Heart left ventricle (tissue), 16 donors: ENCODE data around the gene EEF2KMT. TPM values are rescaled to one million over a fixed set of nuclear protein-coding genes. Genes with fewer than 3 reads are reported as not detected.
"Not testable (repeated sequence)": the region's sequence is repeated elsewhere in the genome, so short reads cannot be mapped to it uniquely, and the experiment has no call there.

Experiments
- ATAC-seq, 4 donors: fragments of 200-7000 bp; cut with Tn5 transposase; one replicate each; pipeline ENCODE4 v1.9.1; 2020 to 2022; ENCODE audit warnings: moderate library complexity in 4 of 4, mild to moderate bottlenecking in 3 of 4, moderate number of reproducible peaks in 1 of 4
- DNase-seq, 5 donors: peaks; one replicate each; pipeline ENCODE4 v3.0.0-alpha.2; 2020
- H3K27ac ChIP-seq, 12 donors: fragments of 200-600 bp; sonication (generic) in 4 of 12; one replicate each; pipeline versions ENCODE4 v1.5.0 to v1.8.0; 2016 to 2022; ENCODE audit warnings: mild to moderate bottlenecking in 2 of 12
- H3K27me3 ChIP-seq, 9 donors: fragments of 200-600 bp; sonication (generic) in 2 of 9; one replicate each; pipeline versions ENCODE4 v1.5.1 to v1.8.0; 2016 to 2022; ENCODE audit warnings: mild to moderate bottlenecking in 3 of 9
- H3K36me3 ChIP-seq, 9 donors: fragments of 200-600 bp; sonication (generic) in 2 of 9; one replicate each; pipeline versions ENCODE4 v1.5.0 to v1.8.0; 2018 to 2022; ENCODE audit warnings: mild to moderate bottlenecking in 2 of 9
- H3K4me1 ChIP-seq, 12 donors: fragments of 200-600 bp; sonication (generic) in 4 of 12; one replicate each; pipeline versions ENCODE4 v1.5.0 to v1.8.0; 2016 to 2022; ENCODE audit warnings: mild to moderate bottlenecking in 3 of 12
- H3K4me3 ChIP-seq, 12 donors: fragments of 200-600 bp; sonication (generic) in 4 of 12; one replicate each; pipeline versions ENCODE4 v1.5.0 to v1.8.0; 2017 to 2022; ENCODE audit warnings: mild to moderate bottlenecking in 9 of 12, moderate library complexity in 4 of 12
- H3K9me3 ChIP-seq, 12 donors: fragments of 200-600 bp; sonication (generic) in 4 of 12; one replicate each; pipeline versions ENCODE4 v1.5.0 to v1.8.0; 2016 to 2022; ENCODE audit warnings: mild to moderate bottlenecking in 1 of 12
- CTCF ChIP-seq, 12 donors: fragments of 200-600 bp; sonication (generic) in 4 of 12; IDR thresholded peaks; one replicate each; pipeline versions ENCODE4 v1.5.0 to v1.8.0; 2018 to 2022; ENCODE audit warnings: antibody characterized with exemption in 12 of 12, mild to moderate bottlenecking in 5 of 12
- POLR2A ChIP-seq, 2 donors: fragments of 450-650 bp; IDR thresholded peaks; one replicate each; pipeline ENCODE4 v1.6.1; 2017; ENCODE audit warnings: antibody characterized with exemption in 2 of 2, mild to moderate bottlenecking in 2 of 2, moderate library complexity in 2 of 2
- WGBS, 4 donors: extraction: QIAGEN DNeasy Blood & Tissue Kit in 2 of 4; methylation state at CpG; one replicate each; pipeline versions ENCODE4 v1.1.5 to v1.1.7; 2013 to 2018; 5-methylcytosine and 5-hydroxymethylcytosine counted together
- intact Hi-C, 10 donors: fragments of 100-400 bp; cut with DNase I; formaldehyde crosslinking; loops; one replicate each; pipeline versions ENCODE4 v1.11.1 to v1.14.2; 2022
- long read RNA-seq, 3 donors: library from polyadenylated mRNA; unstranded; transcript quantifications; one replicate each; pipeline ENCODE4 v2.0.0, GENCODE V29; 2020 to 2021
- polyA plus RNA-seq, 2 donors: library from polyadenylated mRNA; stranded (reverse); fragments of 200-250 nt; gene quantifications; one replicate each; pipeline ENCODE4 v1.2.3, GENCODE V29; 2013
- total RNA-seq, 9 donors: library from RNA; depleted of rRNA in 2 of 9; stranded (reverse); fragments of >200 nt in 2 of 9; fragmentation: NEBNext Ultra II Directional in 3 of 9; extraction: Animal tissue kit (Norgen Biotek cat#: 25700) in 3 of 9; gene quantifications; one replicate each; pipeline versions ENCODE4 v1.1.0 to v1.2.4, GENCODE V29; 2016 to 2023
- donor health status: ischemic (EF 13 %, LVEDD 7.1; RV severe dilation, severe dysfunction).
- donor health status: healthy with polysubstance abuse.
- donor health status: DM: no; HTN: yes; CAD: no.
- donor health status: DM: no; HTN: no; CAD: no.
- donor health status: ischemic (EF 25% LVEDD 6.9; RV normal size, moderate dysfunction).
- donor health status: ischemic (EF 25% LVEDD 5.7; RV mildly dilated, moderate dysfunction).
- donor health status: healthy.
- donor health status: DM: yes; HTN: yes; CAD: no.
- donor health status: ischemic (EF 35%, LVEDD 5.7; RV mildly dilated, moderate dysfunction).
- donor health status: nonischemic (EF 11% LVEDD 7.7; RV severe dilation, severe dysfunction).
- donor health status: DM: yes; HTN: yes; CAD: no.
- donor health status: PGD.
- donor health status: ischemic (EF 29% LVEDD 5.4; RV normal size, mild dysfunction).
- donor health status: nonischemic (EF 23%, LVEDD 6.1; RV moderate dilation, normal function).

The EEF2KMT gene
- total RNA-seq (10 to 100 TPM in 1 of 9 donors, 1 to 10 TPM in 8; 6.2 to 10.8 (median 7.2) TPM), polyA plus RNA-seq (10 to 100 TPM in 1 of 2 donors, 1 to 10 TPM in 1; 3.2 to 11.6 TPM)
- long read RNA-seq, donor 1, transcript EEF2KMT-201 (8 exons, 2,390 nt): major isoform, 9 of 26 reads
- long read RNA-seq, donor 1, transcript EEF2KMT-202 (7 exons, 2,268 nt): minor isoform, 5 of 26 reads
- long read RNA-seq, donor 1, partial matches to known transcripts: 1 of 26 reads
- long read RNA-seq, donor 1, other reads (novel, unspliced or antisense): 11 of 26 reads
- long read RNA-seq, donor 2, transcript EEF2KMT-202 (7 exons, 2,268 nt): minor isoform, 24 of 101 reads
- long read RNA-seq, donor 2, transcript EEF2KMT-201 (8 exons, 2,390 nt): major isoform, 60 of 101 reads
- long read RNA-seq, donor 2, partial matches to known transcripts: 2 of 101 reads
- long read RNA-seq, donor 2, other reads (novel, unspliced or antisense): 13 of 101 reads
- long read RNA-seq, donor 3, transcript EEF2KMT-202 (7 exons, 2,268 nt): minor isoform, 6 of 24 reads
- long read RNA-seq, donor 3, transcript EEF2KMT-201 (8 exons, 2,390 nt): major isoform, 11 of 24 reads
- long read RNA-seq, donor 3, partial matches to known transcripts: 1 of 24 reads
- long read RNA-seq, donor 3, other reads (novel, unspliced or antisense): 6 of 24 reads

GRCh38 chr16:5097470-5098220 is at the start of gene EEF2KMT:
EEF2KMT (minus strand) TSS chr16:5097795; CDS start chr16:5097739, 56 bp downstream.
- Histone ChIP-seq H3K4me3 (peak within 1 kb of the TSS; percentile 60 to 95 (median 83)), H3K27ac (peak within 1 kb of the TSS; percentile 20 to 88 (median 84)), H3K4me1 (peaks cover 0 to 15% (median 1%) of the 10 kb centered on the region in 12 donors)
- H3K9me3 ChIP-seq, H3K27me3 ChIP-seq, intact Hi-C loops, H3K36me3 ChIP-seq: not testable (repeated sequence)
- ATAC-seq (peak; percentile 100), DNase-seq (peak; percentile 99 to 100 (median 99))
- 0 to 1% (median 1%) methylated on average over 31 to 67 of the region's 67 CpGs for WGBS, 4 donors

GRCh38 chr16:5144621-5144956 is 47.0 kb upstream of the EEF2KMT start:
- H3K9me3 ChIP-seq, H3K36me3 ChIP-seq, intact Hi-C loops, ATAC-seq, DNase-seq, H3K27me3 ChIP-seq, H3K4me3 ChIP-seq, H3K4me1 ChIP-seq, H3K27ac ChIP-seq: not testable (repeated sequence)
- 65 to 79% (median 68%) methylated on average over 1 of the region's 1 CpG for WGBS, 4 donors

GRCh38 chr16:5143761-5144620 is 46.4 kb upstream of the EEF2KMT start:
- Histone ChIP-seq H3K27ac (no peak overlapping the region), H3K36me3 (no peaks in the 10 kb centered on the region), H3K4me1 (no peaks in the 10 kb centered on the region), H3K27me3 (no peaks in the 10 kb centered on the region), H3K4me3 (no peak overlapping the region), H3K9me3 (no peaks in the 10 kb centered on the region)
- TF ChIP-seq CTCF (IDR thresholded peaks at IDR 0.05): no peak
- TF ChIP-seq POLR2A (IDR thresholded peaks at IDR 0.05): no peak
- WGBS, 4 donors: 72 to 82% (median 79%) methylated on average over 7 of the region's 7 CpGs
- intact Hi-C loops: no loop called here
- no peak for DNase-seq
- no peak for ATAC-seq

GRCh38 chr16:5140151-5140550 is 42.6 kb upstream of the EEF2KMT start:
- DNase-seq, ATAC-seq, H3K27ac ChIP-seq, H3K9me3 ChIP-seq, H3K4me1 ChIP-seq, intact Hi-C loops, H3K27me3 ChIP-seq, H3K4me3 ChIP-seq, H3K36me3 ChIP-seq: not testable (repeated sequence)
- WGBS, 4 donors: 53 to 61% (median 58%) methylated on average over 5 to 7 of the region's 7 CpGs

GRCh38 chr16:5134739-5135452 is 37.3 kb upstream of the EEF2KMT start:
- H3K27me3 ChIP-seq, intact Hi-C loops, H3K4me3 ChIP-seq, H3K36me3 ChIP-seq, ATAC-seq, H3K27ac ChIP-seq, H3K4me1 ChIP-seq, H3K9me3 ChIP-seq: not testable (repeated sequence)
- 31 to 38% (median 32%) methylated on average over 13 of the region's 13 CpGs for WGBS, 4 donors
- peak in 1 of 5 donors; percentile 39 for DNase-seq

- intact Hi-C loops, H3K4me1 ChIP-seq, H3K27ac ChIP-seq, H3K9me3 ChIP-seq, DNase-seq, H3K36me3 ChIP-seq, H3K4me3 ChIP-seq, ATAC-seq, H3K27me3 ChIP-seq: not testable (repeated sequence)
- WGBS, 4 donors: 53 to 57% (median 55%) methylated on average over 13 of the region's 13 CpGs
These were observed 35.5 kb upstream of the EEF2KMT start for GRCh38 chr16:5132915-5133600.

GRCh38 chr16:5131467-5132004 is 33.9 kb upstream of the EEF2KMT start:
- DNase-seq, ATAC-seq, H3K36me3 ChIP-seq, H3K27ac ChIP-seq, intact Hi-C loops, H3K9me3 ChIP-seq, H3K27me3 ChIP-seq, H3K4me3 ChIP-seq, H3K4me1 ChIP-seq: not testable (repeated sequence)
- 73 to 78% (median 77%) methylated on average over 3 of the region's 3 CpGs for WGBS, 4 donors
